H7 (cell line): Measurements from ENCODE around the gene MICAL3. TPM values are rescaled to one million over a fixed set of nuclear protein-coding genes. Genes with fewer than 3 reads are reported as not detected.
"Not testable (repeated sequence)": the region's sequence is repeated elsewhere in the genome, so short reads cannot be mapped to it uniquely, and the experiment has no call there.

Experiments used
- DNase-seq: peaks from one replicate; pipeline ENCODE4 v3.0.0; 2012
- H3K27me3 ChIP-seq: 2 replicates; pipeline ENCODE4 v1.6.0; 2011; ENCODE audit warnings: mild to moderate bottlenecking, low read length; ENCODE audit not compliant: control insufficient read depth, insufficient read depth
- H3K36me3 ChIP-seq: replicated peaks from 2 replicates; pipeline ENCODE4 v1.5.1; 2011; ENCODE audit warnings: low read length; ENCODE audit not compliant: control insufficient read depth, insufficient read depth
- H3K4me3 ChIP-seq: 2 replicates; pipeline ENCODE4 v1.5.1; 2011; ENCODE audit warnings: low read depth, mild to moderate bottlenecking, control low read depth, low read length, moderate library complexity; ENCODE audit not compliant: insufficient read depth
- total RNA-seq: library from RNA; depleted of rRNA; stranded (reverse); fragments of >200 nt; shearing (Covaris generic); gene quantifications from 2 replicates; pipeline ENCODE4 v1.2.3, GENCODE V29; 2014

MICAL3 gene
- total RNA-seq, 1 experiment from 2014 or later, result 11.8 TPM

GRCh38 chr22:18029686-18030267 is 5.4 kb upstream of the MICAL3 start:
- Histone ChIP-seq H3K36me3 (no peaks in the 10 kb centered on the region), H3K27me3 (peaks cover 13% of the 10 kb centered on the region), H3K4me3 (no peak overlapping the region)
- no peak for DNase-seq

DNA sequence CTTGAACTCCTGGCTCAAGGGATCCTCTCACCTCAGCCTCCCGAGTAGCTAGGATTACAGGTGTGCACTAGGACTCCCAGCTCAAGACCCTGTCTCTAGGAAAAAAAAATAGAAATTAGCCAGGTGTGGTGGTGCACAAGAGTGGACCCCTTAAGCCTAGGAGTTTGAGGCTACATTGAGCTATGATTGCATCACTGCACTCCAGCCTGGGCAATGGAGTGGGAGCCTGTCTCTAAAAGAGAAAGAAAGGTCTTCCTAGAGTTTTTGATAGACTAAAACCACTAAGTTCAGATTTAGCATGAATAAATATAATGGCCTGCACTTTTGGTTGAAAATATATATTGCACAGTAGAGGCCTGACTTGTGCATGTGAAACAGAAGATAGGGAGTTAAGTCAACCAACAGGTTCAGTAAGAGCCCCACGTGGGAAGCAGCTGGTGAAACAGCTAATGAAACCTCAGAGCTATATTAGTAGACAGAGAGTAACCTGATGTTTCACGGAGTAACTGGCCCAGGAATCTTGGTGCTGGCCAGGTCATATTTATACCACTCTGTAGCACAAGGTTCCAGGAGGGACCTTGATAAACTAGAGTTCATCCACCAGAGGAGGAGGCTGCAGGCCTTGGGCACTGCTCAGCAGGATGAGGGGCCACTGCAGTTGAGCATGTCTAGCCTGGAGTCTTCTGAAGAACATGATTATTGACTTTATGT is 4.6 kb upstream of the MICAL3 start:
- Histone ChIP-seq H3K27me3 (peaks cover 20% of the 10 kb centered on the region), H3K4me3 (no peak overlapping the region), H3K36me3 (no peaks in the 10 kb centered on the region)
- no peak for DNase-seq

DNA sequence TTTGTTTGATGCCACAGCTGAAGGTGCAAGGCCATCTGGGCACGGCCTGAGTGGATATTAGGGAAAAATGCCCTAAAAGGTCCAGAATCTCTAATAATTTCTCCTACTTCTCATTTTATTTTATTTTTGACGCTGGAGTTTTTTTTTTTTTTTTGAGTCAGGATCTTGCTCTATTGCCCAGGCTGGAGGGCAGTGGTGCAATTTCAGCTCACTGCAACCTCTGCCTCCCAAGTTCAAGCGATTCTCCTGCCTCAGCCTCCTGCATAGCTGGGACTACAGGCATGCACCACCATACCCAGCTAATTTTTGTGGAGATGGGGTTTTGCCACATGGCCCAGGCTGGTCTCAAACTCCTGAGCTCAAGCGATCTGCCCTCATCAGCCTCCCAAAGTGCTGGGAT is 1.5 kb upstream of the MICAL3 start:
- not testable (repeated sequence) for DNase-seq, H3K4me3 ChIP-seq, H3K36me3 ChIP-seq
- H3K27me3 ChIP-seq, result peaks cover 24% of the 10 kb centered on the region

DNA sequence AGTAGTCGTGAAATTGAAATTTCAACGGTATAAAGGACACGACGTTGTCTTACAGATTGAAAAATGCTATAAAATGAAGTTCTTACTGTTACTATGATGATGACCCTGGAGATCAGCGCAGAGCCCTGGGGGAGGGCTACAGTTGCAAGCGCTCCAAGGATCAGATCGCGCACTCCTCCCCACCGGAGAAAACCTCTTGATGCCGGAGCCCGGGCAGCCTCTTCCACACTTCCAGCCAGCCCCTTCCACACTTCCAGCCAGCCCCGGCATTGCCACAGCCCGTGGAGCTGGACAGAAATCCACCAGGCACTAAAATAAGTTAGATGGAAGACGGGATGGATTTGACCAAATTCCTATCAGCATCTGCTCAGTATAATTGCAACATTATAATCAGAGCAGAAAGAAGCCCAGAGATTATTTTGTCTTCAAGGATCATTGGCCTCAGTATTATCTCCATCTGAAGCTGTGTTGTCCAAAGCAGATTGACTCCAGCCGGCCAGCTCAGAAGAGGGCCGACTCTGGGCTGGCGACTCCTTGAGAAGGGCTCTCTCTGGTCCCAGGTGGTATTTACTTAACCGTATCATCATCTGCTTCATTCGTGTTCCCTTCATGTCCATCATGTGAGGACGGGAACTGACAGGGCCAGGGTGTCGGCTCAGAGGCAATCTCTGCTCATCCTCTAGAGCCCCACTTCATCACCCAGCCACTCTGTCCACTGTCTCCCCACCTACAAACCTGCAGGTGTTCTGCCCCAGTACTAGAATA is 777 bp upstream of the MICAL3 start:
- Histone ChIP-seq H3K4me3 (0 out of 2 replicates have a peak overlapping the region, but pooled peaks have one; percentile 55), H3K27me3 (peaks cover 24% of the 10 kb centered on the region)

GRCh38 chr22:18023509-18024275 is 669 bp downstream of the MICAL3 start:
- peak; percentile 93 for DNase-seq
- no peaks in the 10 kb centered on the region for H3K36me3 ChIP-seq
- H3K27me3 ChIP-seq, result peaks cover 24% of the 10 kb centered on the region
- H3K4me3 ChIP-seq, result peak overlapping the region; percentile 55

More for the DNA sequence above, 777 bp upstream of the MICAL3 start:
- H3K36me3 ChIP-seq, result no peaks in the 10 kb centered on the region
- peak; percentile 57 for DNase-seq

- H3K36me3 ChIP-seq, result no peaks in the 10 kb centered on the region
- DNase-seq, result no peak
- H3K4me3 ChIP-seq, result no peak overlapping the region
- peaks cover 24% of the 10 kb centered on the region for H3K27me3 ChIP-seq
Observed at GRCh38 chr22:18022876-18023275, 1.5 kb downstream of the MICAL3 start.

DNA sequence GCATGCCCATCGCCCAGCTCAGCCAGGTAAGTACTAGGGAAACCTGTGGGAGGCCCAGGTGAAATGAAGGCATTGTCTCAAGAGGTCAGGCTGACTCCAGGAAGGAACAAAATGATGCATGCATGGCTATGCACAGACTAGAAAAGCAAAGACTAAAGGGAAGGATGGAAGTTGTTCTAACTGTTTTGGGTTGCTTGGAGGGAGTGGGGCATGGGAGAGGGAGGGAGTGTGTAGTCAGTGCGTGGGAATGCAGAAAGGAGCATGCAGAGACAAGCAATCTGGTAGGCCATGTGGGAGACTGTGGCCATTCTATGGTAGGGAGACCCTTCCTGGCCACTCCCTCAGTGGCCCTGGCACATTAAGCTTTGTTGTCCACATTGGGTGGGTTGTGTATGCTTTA is 2.9 kb downstream of the MICAL3 start:
- H3K36me3 ChIP-seq, result no peaks in the 10 kb centered on the region
- no peak overlapping the region for H3K4me3 ChIP-seq
- no peak for DNase-seq
- peaks cover 24% of the 10 kb centered on the region for H3K27me3 ChIP-seq

GRCh38 chr22:18020743-18021142 is 3.6 kb downstream of the MICAL3 start:
- not testable (repeated sequence) for DNase-seq, H3K36me3 ChIP-seq, H3K4me3 ChIP-seq
- peaks cover 21% of the 10 kb centered on the region for H3K27me3 ChIP-seq

- no peak overlapping the region for H3K4me3 ChIP-seq
- DNase-seq, result no peak
- no peaks in the 10 kb centered on the region for H3K36me3 ChIP-seq
- H3K27me3 ChIP-seq, result no peaks in the 10 kb centered on the region
Observed at GRCh38 chr22:18013947-18014346, 10.4 kb downstream of the MICAL3 start.

DNA sequence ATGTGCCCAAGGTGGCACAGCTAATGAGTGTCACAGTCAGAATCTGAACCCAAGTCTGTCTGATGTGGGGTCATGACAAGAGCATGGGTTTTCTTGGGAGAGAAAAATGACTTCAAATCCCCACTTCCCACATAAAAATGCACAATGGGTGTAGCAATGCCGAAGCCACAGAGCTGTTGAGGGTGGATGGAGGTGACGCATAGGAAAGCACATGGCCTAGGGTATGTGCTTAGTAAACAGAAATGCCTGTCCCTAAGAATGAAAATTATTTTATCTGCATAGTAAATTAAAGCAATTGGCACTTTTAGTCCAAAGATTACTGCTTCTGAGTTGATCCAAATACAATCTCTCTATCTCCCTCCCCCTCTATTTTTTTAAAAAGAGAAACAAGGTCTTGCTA is 10.9 kb downstream of the MICAL3 start:
- no peak for DNase-seq
- no peaks in the 10 kb centered on the region for H3K36me3 ChIP-seq

GRCh38 chr22:18012531-18012930 is 11.8 kb downstream of the MICAL3 start:
- DNase-seq, result no peak
- H3K27me3 ChIP-seq, result no peaks in the 10 kb centered on the region
- no peak overlapping the region for H3K4me3 ChIP-seq
- H3K36me3 ChIP-seq, result no peaks in the 10 kb centered on the region

More for the DNA sequence above, 10.9 kb downstream of the MICAL3 start:
- Histone ChIP-seq H3K4me3 (no peak overlapping the region), H3K27me3 (no peaks in the 10 kb centered on the region)

DNA sequence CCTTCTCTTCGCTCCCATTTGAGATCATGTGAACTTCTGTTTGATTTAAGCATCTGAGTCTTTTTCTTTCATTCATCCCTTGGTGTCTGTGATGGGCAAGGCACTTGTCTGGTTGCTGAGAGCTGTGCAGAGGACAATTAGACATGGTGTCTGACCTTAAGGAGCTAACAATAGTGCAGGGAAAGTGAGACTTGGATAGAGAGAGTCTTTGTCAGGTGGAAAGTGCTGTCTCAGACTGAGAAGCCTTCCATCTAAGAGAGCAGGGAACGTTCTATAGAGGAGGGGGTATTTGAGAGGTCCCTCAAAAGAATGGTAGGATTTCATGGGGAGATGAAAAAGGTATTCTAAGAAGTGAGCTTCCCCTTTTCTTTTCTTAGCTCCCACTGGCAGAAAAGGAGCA is 14.1 kb downstream of the MICAL3 start:
- Histone ChIP-seq H3K27me3 (no peaks in the 10 kb centered on the region), H3K36me3 (no peaks in the 10 kb centered on the region), H3K4me3 (no peak overlapping the region)
- no peak for DNase-seq

DNA sequence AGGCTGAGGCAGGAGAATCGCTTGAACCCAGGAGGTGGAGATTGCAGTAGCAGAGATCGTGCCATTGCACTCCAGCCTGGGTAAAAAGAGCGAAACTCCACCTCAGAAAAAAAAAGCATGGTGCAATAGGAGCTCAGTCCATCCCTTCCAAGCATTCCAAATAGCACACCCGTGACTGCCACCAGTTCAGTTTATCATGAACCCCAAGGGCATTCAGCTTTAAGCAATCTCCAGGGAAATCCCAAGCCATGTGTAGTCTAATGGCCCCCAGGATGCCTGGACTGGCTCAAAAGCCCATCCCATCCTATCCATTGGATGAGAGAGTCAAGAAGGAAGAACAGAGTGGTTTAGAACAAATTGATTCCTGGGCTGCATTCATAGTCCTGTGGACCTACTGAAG is 16.2 kb downstream of the MICAL3 start:
- Histone ChIP-seq H3K27me3 (no peaks in the 10 kb centered on the region), H3K36me3 (no peaks in the 10 kb centered on the region), H3K4me3 (no peak overlapping the region)
- no peak for DNase-seq

GRCh38 chr22:18005201-18005926 is 19.0 kb downstream of the MICAL3 start:
- Histone ChIP-seq H3K36me3 (no peaks in the 10 kb centered on the region), H3K4me3 (no peak overlapping the region), H3K27me3 (peaks cover 2% of the 10 kb centered on the region; the same call in 1 of the 2 replicates)
- DNase-seq, result no peak
